ENCODE measurements around the gene PKDCC. TPM values are rescaled to one million over a fixed set of nuclear protein-coding genes. Genes with fewer than 3 reads are reported as not detected.
A peak's percentile ranks its signal among the peaks of the same experiment; 100 is the strongest.

Gene PKDCC
- total and polyA plus RNA-seq, 10 of the 15 experiments (the other 5 are each of a cell fraction or from before 2014, with no cell fraction given): 0.13 to 10.2 (median 2.3) TPM

- TF ChIP-seq NFYA (IDR thresholded peaks at IDR 0.05; ENCODE audit: borderline replicate concordance, low read depth, low read length) (no peak), CTCF (IDR thresholded peaks at IDR 0.05 in 2 of 3, conservative IDR thresholded peaks at IDR 0.05 in 1 of 3; ENCODE audit: control insufficient read depth in 2 of 3, extremely low read depth in 1 of 3, insufficient read depth in 1 of 3, low read depth in 3 of 3, low read length in 3 of 3) (no peak), PAX8 (IDR thresholded peaks at IDR 0.05) (no peak), REST (IDR thresholded peaks at IDR 0.05; ENCODE audit: low read depth, low read length) (no peak), RELA (IDR thresholded peaks at IDR 0.05; ENCODE audit: borderline replicate concordance, partially characterized antibody) (no peak), CEBPB (IDR thresholded peaks at IDR 0.05; ENCODE audit: borderline replicate concordance in 1 of 2, low read depth in 2 of 2, low read length in 2 of 2) (no peak), RAD51 (IDR thresholded peaks at IDR 0.05) (peak; percentile 87), ZNF687 (IDR thresholded peaks at IDR 0.05) (peak; percentile 86), EED (IDR thresholded peaks at IDR 0.05; ENCODE audit: low read depth) (peak; percentile 68), POU2F2 (IDR thresholded peaks at IDR 0.05; ENCODE audit: borderline replicate concordance, low read depth, low read length) (peak; percentile 47; the same call in 1 of the 3 replicates), SMAD5 (IDR thresholded peaks at IDR 0.05; ENCODE audit: low read depth) (peak; percentile 42; the same call in 1 of the 2 replicates), BHLHE40 (IDR thresholded peaks at IDR 0.05; ENCODE audit: borderline replicate concordance in 1 of 2, low read depth in 2 of 2, low read length in 1 of 2) (peak; percentile 17 to 27; a peak in 2 of 4 replicates), TBL1XR1 (IDR thresholded peaks at IDR 0.05; ENCODE audit: low read depth, low read length) (no peak), USF2 (IDR thresholded peaks at IDR 0.05; ENCODE audit: borderline replicate concordance, low read depth, low read length) (peak; percentile 24; the same call in 1 of the 2 replicates), POLR2AphosphoS5 (IDR thresholded peaks at IDR 0.05; ENCODE audit: low read length) (no peak)
Observed at GRCh38 chr2:42105330-42106256, 57.8 kb downstream of the PKDCC start (continued).
